ENCODE measurements around the gene PTX3. TPM values are rescaled to one million over a fixed set of nuclear protein-coding genes. Genes with fewer than 3 reads are reported as not detected.

PTX3 gene
- total and polyA plus RNA-seq, 2 donors (not counting 1 experiment from before 2014, with no cell fraction given) = 464 to 555 TPM

- no peak overlapping the region for H3K27ac ChIP-seq (ENCODE audit: insufficient read depth, low read length)
- no peak overlapping the region for H3K4me3 ChIP-seq (replicated peaks in 1 of 4; ENCODE audit: control extremely low read depth in 1 of 4, insufficient read depth in 1 of 4, low read depth in 3 of 4, low read length in 4 of 4)
- H3K27me3 ChIP-seq (ENCODE audit: control insufficient read depth, insufficient read depth, low read length) = no peaks in the 10 kb centered on the region
- no peaks in the 10 kb centered on the region for H3K79me2 ChIP-seq (ENCODE audit: control insufficient read depth, insufficient read depth, low read length)
- TF ChIP-seq EZH2 (IDR thresholded peaks at IDR 0.05; ENCODE audit: low read length, missing control alignments) (no peak), CTCF (conservative IDR thresholded peaks at IDR 0.05 in 1 of 2, IDR thresholded peaks at IDR 0.05 in 1 of 2; ENCODE audit: low read depth in 1 of 2, low read length in 2 of 2) (no peak)
- H4K20me1 ChIP-seq (ENCODE audit: control insufficient read depth, extremely low read depth, insufficient read depth, low read length) = no peaks in the 10 kb centered on the region
- H2AFZ ChIP-seq (ENCODE audit: low read length) = no peak overlapping the region
- H3K4me2 ChIP-seq (ENCODE audit: extremely low read depth, insufficient read depth, low read length) = no peak overlapping the region
- H3K9ac ChIP-seq (ENCODE audit: insufficient read depth, low read length) = no peak overlapping the region
- H3K36me3 ChIP-seq (ENCODE audit: control insufficient read depth, insufficient read depth, low read length) = no peaks in the 10 kb centered on the region
- DNase-seq (ENCODE audit: low read depth in 2 of 2) = no peak
- H3K4me1 ChIP-seq (ENCODE audit: control insufficient read depth, extremely low read depth, insufficient read depth, low read length) = peaks cover 3% of the 10 kb centered on the region
- H3K9me3 ChIP-seq (ENCODE audit: control insufficient read depth, insufficient read depth, low read depth, low read length) = no peaks in the 10 kb centered on the region
Measured at GRCh38 chr3:157412323-157412855, 24.3 kb upstream of the PTX3 start.

DNA sequence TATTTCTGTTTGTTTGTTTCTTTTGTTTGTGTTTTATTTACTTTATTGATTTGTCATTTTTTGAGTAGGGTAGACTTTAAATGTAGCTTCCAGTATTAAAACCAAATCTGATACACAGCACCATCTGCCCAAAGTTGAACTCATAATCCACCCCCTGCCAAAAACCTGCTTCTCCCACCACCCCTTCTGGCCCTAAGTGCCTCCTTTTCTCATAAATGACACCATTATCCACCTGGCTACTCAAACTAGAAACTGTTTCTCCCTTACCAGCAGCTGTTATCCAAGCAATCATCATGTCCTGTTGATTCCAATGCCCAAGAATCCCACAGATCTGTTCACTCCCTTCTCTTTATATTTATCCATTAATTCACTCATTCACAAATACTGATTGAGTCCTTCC lies 21.8 kb upstream of the PTX3 start:
- DNase-seq (ENCODE audit: low read depth in 2 of 2) = no peak
- Histone ChIP-seq H2AFZ (ENCODE audit: low read length) (no peak overlapping the region), H3K9ac (ENCODE audit: insufficient read depth, low read length) (no peak overlapping the region), H3K9me3 (ENCODE audit: control insufficient read depth, insufficient read depth, low read depth, low read length) (no peaks in the 10 kb centered on the region), H3K27me3 (ENCODE audit: control insufficient read depth, insufficient read depth, low read length) (no peaks in the 10 kb centered on the region), H3K27ac (ENCODE audit: insufficient read depth, low read length) (no peak overlapping the region), H3K4me1 (ENCODE audit: control insufficient read depth, extremely low read depth, insufficient read depth, low read length) (peaks cover 8% of the 10 kb centered on the region), H4K20me1 (ENCODE audit: control insufficient read depth, extremely low read depth, insufficient read depth, low read length) (no peaks in the 10 kb centered on the region), H3K4me2 (ENCODE audit: extremely low read depth, insufficient read depth, low read length) (no peak overlapping the region), H3K4me3 (replicated peaks in 1 of 4; ENCODE audit: control extremely low read depth in 1 of 4, insufficient read depth in 1 of 4, low read depth in 3 of 4, low read length in 4 of 4) (no peak overlapping the region), H3K79me2 (ENCODE audit: control insufficient read depth, insufficient read depth, low read length) (no peaks in the 10 kb centered on the region), H3K36me3 (ENCODE audit: control insufficient read depth, insufficient read depth, low read length) (no peaks in the 10 kb centered on the region)
- TF ChIP-seq EZH2 (IDR thresholded peaks at IDR 0.05; ENCODE audit: low read length, missing control alignments) (no peak), CTCF (conservative IDR thresholded peaks at IDR 0.05 in 1 of 2, IDR thresholded peaks at IDR 0.05 in 1 of 2; ENCODE audit: low read depth in 1 of 2, low read length in 2 of 2) (no peak)

GRCh38 chr3:157416347-157417087 lies 20.1 kb upstream of the PTX3 start:
- Histone ChIP-seq H3K4me2 (ENCODE audit: extremely low read depth, insufficient read depth, low read length) (no peak overlapping the region), H3K79me2 (ENCODE audit: control insufficient read depth, insufficient read depth, low read length) (no peaks in the 10 kb centered on the region), H3K4me3 (replicated peaks in 1 of 4; ENCODE audit: control extremely low read depth in 1 of 4, insufficient read depth in 1 of 4, low read depth in 3 of 4, low read length in 4 of 4) (no peak overlapping the region), H3K36me3 (ENCODE audit: control insufficient read depth, insufficient read depth, low read length) (no peaks in the 10 kb centered on the region), H3K9ac (ENCODE audit: insufficient read depth, low read length) (no peak overlapping the region), H3K27me3 (ENCODE audit: control insufficient read depth, insufficient read depth, low read length) (no peaks in the 10 kb centered on the region), H3K9me3 (ENCODE audit: control insufficient read depth, insufficient read depth, low read depth, low read length) (no peaks in the 10 kb centered on the region), H3K27ac (ENCODE audit: insufficient read depth, low read length) (no peak overlapping the region), H3K4me1 (ENCODE audit: control insufficient read depth, extremely low read depth, insufficient read depth, low read length) (peaks cover 8% of the 10 kb centered on the region), H2AFZ (ENCODE audit: low read length) (no peak overlapping the region), H4K20me1 (ENCODE audit: control insufficient read depth, extremely low read depth, insufficient read depth, low read length) (no peaks in the 10 kb centered on the region)
- TF ChIP-seq CTCF (conservative IDR thresholded peaks at IDR 0.05 in 1 of 2, IDR thresholded peaks at IDR 0.05 in 1 of 2; ENCODE audit: low read depth in 1 of 2, low read length in 2 of 2) (no peak), EZH2 (IDR thresholded peaks at IDR 0.05; ENCODE audit: low read length, missing control alignments) (no peak)
- no peak for DNase-seq (ENCODE audit: low read depth in 2 of 2)

Data from fibroblast of lung (primary cell).